IgD-negative memory B cell (primary cell): Measurements from ENCODE around the gene DMRTC1B. TPM values are rescaled to one million over a fixed set of nuclear protein-coding genes. Genes with fewer than 3 reads are reported as not detected.
"Not testable (repeated sequence)": the region's sequence is repeated elsewhere in the genome, so short reads cannot be mapped to it uniquely, and the experiment has no call there.

ENCODE experiments used
- H3K27ac Mint-ChIP-seq, 3 donors: one replicate each; pipeline ENCODE4 v1.8.0; 2020 to 2022; ENCODE audit warnings: mild to moderate bottlenecking in 3 of 3, mixed read lengths in 3 of 3, moderate library complexity in 1 of 3
- H3K27me3 Mint-ChIP-seq: one replicate; pipeline ENCODE4 v1.8.0; 2021; ENCODE audit warnings: mixed read lengths
- H3K36me3 Mint-ChIP-seq: one replicate; pipeline ENCODE4 v1.8.0; 2020; ENCODE audit warnings: mild to moderate bottlenecking, mixed read lengths
- H3K4me1 Mint-ChIP-seq, 3 donors: one replicate each; pipeline ENCODE4 v1.8.0; 2020 to 2022; ENCODE audit warnings: mixed read lengths in 3 of 3, mild to moderate bottlenecking in 1 of 3
- H3K4me3 Mint-ChIP-seq, 4 donors: one replicate each; pipeline ENCODE4 v1.8.0; 2020 to 2022; ENCODE audit warnings: mild to moderate bottlenecking in 4 of 4, mixed read lengths in 4 of 4, moderate library complexity in 3 of 4
- H3K9me3 Mint-ChIP-seq, 3 donors: one replicate each; pipeline ENCODE4 v1.8.0; 2020 to 2021; ENCODE audit warnings: mixed read lengths in 3 of 3, mild to moderate bottlenecking in 1 of 3
- polyA plus RNA-seq: library from polyadenylated mRNA; unstranded; fragments of 300-500 nt; fragmentation: Illumina TruSeq; gene quantifications from one replicate; pipeline ENCODE4 v1.2.3, GENCODE V29; 2021

DMRTC1B gene
- polyA plus RNA-seq: 5.9 TPM

GRCh38 chrX:72776653-72777466 lies at the start of gene DMRTC1B:
TSS of gene DMRTC1B (plus strand) at chrX:72776890. CDS start at chrX:72845136, 68,246 bp downstream.
- H3K4me3 Mint-ChIP-seq, H3K4me1 Mint-ChIP-seq, H3K27me3 Mint-ChIP-seq, H3K9me3 Mint-ChIP-seq, H3K27ac Mint-ChIP-seq, H3K36me3 Mint-ChIP-seq: not testable (repeated sequence)

GRCh38 chrX:72727846-72728245 lies 48.8 kb upstream of the DMRTC1B start:
- Mint-ChIP-seq H3K27me3 (peaks cover 2% of the 10 kb centered on the region), H3K4me1 (no peaks in the 10 kb centered on the region), H3K27ac (no peak overlapping the region), H3K9me3 (no peaks in the 10 kb centered on the region), H3K36me3 (no peaks in the 10 kb centered on the region), H3K4me3 (no peak overlapping the region)

- not testable (repeated sequence) for H3K4me1 Mint-ChIP-seq, H3K27me3 Mint-ChIP-seq, H3K4me3 Mint-ChIP-seq, H3K9me3 Mint-ChIP-seq, H3K36me3 Mint-ChIP-seq, H3K27ac Mint-ChIP-seq
Measured at GRCh38 chrX:72733636-72734035, 43.1 kb upstream of the DMRTC1B start.

GRCh38 chrX:72735561-72735960 lies 41.1 kb upstream of the DMRTC1B start:
- Mint-ChIP-seq H3K27ac (no peak overlapping the region), H3K4me3 (no peak overlapping the region), H3K27me3 (peaks cover 9% of the 10 kb centered on the region), H3K9me3 (peaks cover 0 to 5% (median 0%) of the 10 kb centered on the region in 3 donors), H3K4me1 (no peaks in the 10 kb centered on the region), H3K36me3 (no peaks in the 10 kb centered on the region)

GRCh38 chrX:72745546-72745945 lies 31.1 kb upstream of the DMRTC1B start:
- H3K9me3 Mint-ChIP-seq, H3K4me1 Mint-ChIP-seq, H3K27me3 Mint-ChIP-seq, H3K36me3 Mint-ChIP-seq, H3K27ac Mint-ChIP-seq, H3K4me3 Mint-ChIP-seq: not testable (repeated sequence)

- not testable (repeated sequence) for H3K36me3 Mint-ChIP-seq, H3K27me3 Mint-ChIP-seq, H3K27ac Mint-ChIP-seq, H3K9me3 Mint-ChIP-seq, H3K4me3 Mint-ChIP-seq, H3K4me1 Mint-ChIP-seq
Measured at GRCh38 chrX:72748545-72748944, 28.1 kb upstream of the DMRTC1B start.

- H3K4me1 Mint-ChIP-seq, H3K27me3 Mint-ChIP-seq, H3K27ac Mint-ChIP-seq, H3K36me3 Mint-ChIP-seq, H3K4me3 Mint-ChIP-seq, H3K9me3 Mint-ChIP-seq: not testable (repeated sequence)
Measured at GRCh38 chrX:72760454-72760853, 16.2 kb upstream of the DMRTC1B start.

- H3K36me3 Mint-ChIP-seq, H3K9me3 Mint-ChIP-seq, H3K4me1 Mint-ChIP-seq, H3K27me3 Mint-ChIP-seq, H3K4me3 Mint-ChIP-seq, H3K27ac Mint-ChIP-seq: not testable (repeated sequence)
Measured at GRCh38 chrX:72777467-72777790, 739 bp downstream of the DMRTC1B start.

- H3K27me3 Mint-ChIP-seq, H3K27ac Mint-ChIP-seq, H3K36me3 Mint-ChIP-seq, H3K4me3 Mint-ChIP-seq, H3K9me3 Mint-ChIP-seq, H3K4me1 Mint-ChIP-seq: not testable (repeated sequence)
Measured at GRCh38 chrX:72778146-72778545, 1.5 kb downstream of the DMRTC1B start.

- H3K4me1 Mint-ChIP-seq, H3K36me3 Mint-ChIP-seq: not testable (repeated sequence)
Measured at GRCh38 chrX:72782560-72782959, 5.9 kb downstream of the DMRTC1B start, which contains the start of gene FAM236B. TSS of gene FAM236B (minus strand) at chrX:72782660. CDS start at chrX:72782560, 100 bp downstream.

GRCh38 chrX:72783365-72783936 lies 6.8 kb downstream of the DMRTC1B start:
- H3K9me3 Mint-ChIP-seq, H3K36me3 Mint-ChIP-seq, H3K4me1 Mint-ChIP-seq, H3K4me3 Mint-ChIP-seq, H3K27me3 Mint-ChIP-seq, H3K27ac Mint-ChIP-seq: not testable (repeated sequence)

More at GRCh38 chrX:72782560-72782959, 5.9 kb downstream of the DMRTC1B start, which contains the start of gene FAM236B:
- H3K4me3 Mint-ChIP-seq, H3K27me3 Mint-ChIP-seq, H3K9me3 Mint-ChIP-seq, H3K27ac Mint-ChIP-seq: not testable (repeated sequence)

GRCh38 chrX:72783964-72784363 lies 7.3 kb downstream of the DMRTC1B start:
- H3K27ac Mint-ChIP-seq, H3K4me3 Mint-ChIP-seq, H3K9me3 Mint-ChIP-seq, H3K27me3 Mint-ChIP-seq, H3K4me1 Mint-ChIP-seq, H3K36me3 Mint-ChIP-seq: not testable (repeated sequence)

GRCh38 chrX:72788142-72788541 lies 11.5 kb downstream of the DMRTC1B start:
- not testable (repeated sequence) for H3K27me3 Mint-ChIP-seq, H3K36me3 Mint-ChIP-seq, H3K4me1 Mint-ChIP-seq, H3K27ac Mint-ChIP-seq, H3K4me3 Mint-ChIP-seq, H3K9me3 Mint-ChIP-seq

- H3K27me3 Mint-ChIP-seq, H3K4me1 Mint-ChIP-seq, H3K27ac Mint-ChIP-seq, H3K4me3 Mint-ChIP-seq, H3K9me3 Mint-ChIP-seq, H3K36me3 Mint-ChIP-seq: not testable (repeated sequence)
Measured at GRCh38 chrX:72790390-72790789, 13.7 kb downstream of the DMRTC1B start.

GRCh38 chrX:72808110-72808509 lies 31.4 kb downstream of the DMRTC1B start, which contains the start of gene FAM236D:
TSS of gene FAM236D (minus strand) at chrX:72808210. CDS start at chrX:72808110, 100 bp downstream.
- H3K4me1 Mint-ChIP-seq, H3K27ac Mint-ChIP-seq, H3K36me3 Mint-ChIP-seq, H3K4me3 Mint-ChIP-seq, H3K27me3 Mint-ChIP-seq, H3K9me3 Mint-ChIP-seq: not testable (repeated sequence)

GRCh38 chrX:72830701-72831100 lies 54.0 kb downstream of the DMRTC1B start:
- not testable (repeated sequence) for H3K27me3 Mint-ChIP-seq, H3K4me3 Mint-ChIP-seq, H3K36me3 Mint-ChIP-seq, H3K4me1 Mint-ChIP-seq, H3K27ac Mint-ChIP-seq, H3K9me3 Mint-ChIP-seq
